ENCODE results near the gene RABGAP1L. TPM values are rescaled to one million over a fixed set of nuclear protein-coding genes. Genes with fewer than 3 reads are reported as not detected.

Gene RABGAP1L
- total and polyA plus RNA-seq, 10 of the 15 experiments (the other 5 are each of a cell fraction or from before 2014, with no cell fraction given) = 5.8 to 194 (median 113) TPM

GRCh38 chr1:174262349-174263241 is 103.3 kb downstream of the RABGAP1L start:
- FAIRE-seq (peak; percentile 49), ATAC-seq (peak; percentile 81), DNase-seq (ENCODE audit: low read depth, low spot score) (peak; percentile 11)
- intact Hi-C loops (cut with micrococcal nuclease; ENCODE audit: unreplicated experiment) (loop anchor here (1.0 to 10.0 kb wide), 2 partner anchors 464 to 732 kb away; partner anchors contain the start of gene CACYBP), in situ Hi-C loops (cut with MboI) (loop anchor here (5.0 to 10.0 kb wide), 2 partner anchors 475 to 732 kb away; partner anchors contain the start of gene CACYBP)
- POLR2A ChIA-PET = interaction anchor here (0.5 kb wide), 1 partner anchor 496 kb away, joined by 3 read pairs; no protein-coding TSS in a partner anchor
- H3K9ac ChIP-seq (ENCODE audit: control insufficient read depth, insufficient read depth, low read length) = no peak overlapping the region
- no peaks in the 10 kb centered on the region for H3K9me3 ChIP-seq (replicated peaks; ENCODE audit: control insufficient read depth, insufficient read depth, low read length)
- H3K4me3 ChIP-seq = no peak overlapping the region
- H3K4me2 ChIP-seq (ENCODE audit: control insufficient read depth, insufficient read depth) = no peak overlapping the region
- no peaks in the 10 kb centered on the region for H3K79me2 ChIP-seq (ENCODE audit: control insufficient read depth, insufficient read depth, low read length)
- BruUV-seq (replicated peaks) = no TSS peak
- TF ChIP-seq BCL3 (IDR thresholded peaks at IDR 0.05; ENCODE audit: borderline replicate concordance, insufficient read depth, low read depth, low read length, poor library complexity, severe bottlenecking) (no peak), BHLHE40 (IDR thresholded peaks at IDR 0.05; ENCODE audit: borderline replicate concordance in 1 of 2, low read depth in 2 of 2, low read length in 1 of 2) (peak in 1 of 2 experiments; percentile 20; a peak in 1 of 4 replicates), CTCF (IDR thresholded peaks at IDR 0.05 in 2 of 3, conservative IDR thresholded peaks at IDR 0.05 in 1 of 3; ENCODE audit: control insufficient read depth in 2 of 3, extremely low read depth in 1 of 3, insufficient read depth in 1 of 3, low read depth in 3 of 3, low read length in 3 of 3) (peak; percentile 67 to 81 (median 77); a peak in 5 of 6 replicates), RAD21 (IDR thresholded peaks at IDR 0.05; ENCODE audit: insufficient read depth, low read depth, low read length) (peak; percentile 91), MYC (IDR thresholded peaks at IDR 0.05; ENCODE audit: insufficient read depth, insufficient read length, insufficient replicate concordance, low read length, severe bottlenecking) (no peak), SMC3 (IDR thresholded peaks at IDR 0.05; ENCODE audit: borderline replicate concordance, low read length) (peak; percentile 70; the same call in 1 of the 2 replicates)
- RAD21 ChIA-PET (ENCODE audit: unreplicated experiment) = interaction anchor here (0.6 to 2.2 kb wide), 19 partner anchors 8 to 884 kb away, joined by 3 to 48 read pairs (median 3); no protein-coding TSS in a partner anchor
- H2AFZ ChIP-seq (ENCODE audit: control insufficient read depth, low read depth, low read length) = no peak overlapping the region
- no peaks in the 10 kb centered on the region for H3K4me1 ChIP-seq (ENCODE audit: control insufficient read depth, insufficient read depth, low read length)
- H3K27ac ChIP-seq (ENCODE audit: control insufficient read depth, insufficient read depth) = no peak overlapping the region
- CTCF ChIA-PET = interaction anchor here (0.5 to 2.7 kb wide), 39 partner anchors 8 to 1520 kb away, joined by 3 to 91 read pairs (median 4); partner anchors contain the start of gene GPR52
- peaks cover 0 to 6% of the 10 kb centered on the region in 2 experiments; a peak in 2 of 4 replicates for H3K36me3 ChIP-seq (ENCODE audit: control insufficient read depth in 2 of 2, insufficient read depth in 2 of 2, low read length in 1 of 2)
- SMC1A ChIA-PET (ENCODE audit: uncharacterized antibody, unreplicated experiment) = interaction anchor here (0.6 to 2.4 kb wide), 21 partner anchors 19 to 1518 kb away, joined by 3 to 52 read pairs (median 4); partner anchors contain the start of gene MRPS14
- H3K27me3 ChIP-seq (replicated peaks in 1 of 2; ENCODE audit: control insufficient read depth in 2 of 2, insufficient read depth in 2 of 2, low read length in 1 of 2) = no peaks in the 10 kb centered on the region
- H4K20me1 ChIP-seq (ENCODE audit: control insufficient read depth, insufficient read depth) = no peaks in the 10 kb centered on the region; the same call in 1 of the 2 replicates
- 58% methylated on average over 3 of the region's 3 CpGs for WGBS (ENCODE audit: insufficient coverage, insufficient replicate concordance, low lambda C conversion rate, missing lambda C conversion rate)

Data from GM12878 (cell line).